Neural progenitor cell (in vitro differentiated cells): ENCODE measurements around the gene CAPG. TPM values are rescaled to one million over a fixed set of nuclear protein-coding genes. Genes with fewer than 3 reads are reported as not detected.
A peak's percentile ranks its signal among the peaks of the same experiment; 100 is the strongest.

Source experiments
- DNase-seq: peaks from one replicate; pipeline ENCODE4 v3.0.0-alpha.2; 2016; ENCODE audit warnings: low spot score
- H2AFZ ChIP-seq: fragments of 200-600 bp; sonication (generic); replicated peaks from 2 replicates; pipeline ENCODE4 v1.6.1; 2016; ENCODE audit warnings: antibody characterized with exemption
- H3F3A ChIP-seq: fragments of 200-600 bp; sonication (generic); 2 replicates; pipeline ENCODE4 v1.6.1; 2016; ENCODE audit warnings: antibody characterized with exemption, low read depth
- H3K27ac ChIP-seq: fragments of 200-600 bp; sonication (generic); 2 replicates; pipeline ENCODE4 v1.5.1; 2016; ENCODE audit warnings: mild to moderate bottlenecking
- H3K27me3 ChIP-seq: fragments of 200-600 bp; sonication (generic); 2 replicates; pipeline ENCODE4 v1.6.1; 2016; ENCODE audit warnings: mild to moderate bottlenecking, moderate library complexity
- H3K36me3 ChIP-seq: fragments of 200-600 bp; sonication (generic); 2 replicates; pipeline ENCODE4 v1.5.1; 2016
- H3K4me1 ChIP-seq: fragments of 200-600 bp; sonication (generic); 2 replicates; pipeline ENCODE4 v1.6.1; 2016; ENCODE audit warnings: mixed run types
- H3K4me2 ChIP-seq: fragments of 200-600 bp; sonication (generic); 2 replicates; pipeline ENCODE4 v1.6.1; 2016
- H3K4me3 ChIP-seq: fragments of 200-600 bp; sonication (generic); 2 replicates; pipeline ENCODE4 v1.5.1; 2016
- H3K79me2 ChIP-seq: fragments of 200-600 bp; sonication (generic); 2 replicates; pipeline ENCODE4 v1.6.1; 2016; ENCODE audit warnings: low read depth
- H3K9ac ChIP-seq: fragments of 200-600 bp; sonication (generic); 2 replicates; pipeline ENCODE4 v1.6.1; 2016
- H3K9me3 ChIP-seq: fragments of 200-600 bp; sonication (generic); 2 replicates; pipeline ENCODE4 v1.5.1; 2016; ENCODE audit warnings: low read depth
- H4K20me1 ChIP-seq: fragments of 200-600 bp; sonication (generic); 2 replicates; pipeline ENCODE4 v1.6.1; 2016; ENCODE audit warnings: low read depth
- H3K27ac Mint-ChIP-seq: 3 replicates; pipeline ENCODE4 v1.8.0; 2021; ENCODE audit warnings: mixed read lengths
- H3K27me3 Mint-ChIP-seq: 2 replicates; pipeline ENCODE4 v1.8.0; 2022; ENCODE audit warnings: low read depth, mild to moderate bottlenecking, inconsistent platforms, moderate library complexity, mixed read lengths; ENCODE audit not compliant: insufficient read depth
- H3K36me3 Mint-ChIP-seq: 3 replicates; pipeline ENCODE4 v1.8.0; 2021; ENCODE audit warnings: mixed read lengths
- H3K4me1 Mint-ChIP-seq: 3 replicates; pipeline ENCODE4 v1.8.0; 2021; ENCODE audit warnings: mixed read lengths
- H3K4me3 Mint-ChIP-seq: 3 replicates; pipeline ENCODE4 v1.8.0; 2021; ENCODE audit warnings: mild to moderate bottlenecking, moderate library complexity, mixed read lengths
- H3K9me3 Mint-ChIP-seq: 3 replicates; pipeline ENCODE4 v1.8.0; 2020; ENCODE audit warnings: mixed read lengths
- EZH2 ChIP-seq: fragments of 200-600 bp; sonication (generic); IDR thresholded peaks from 2 replicates; pipeline ENCODE4 v1.6.1; 2017; ENCODE audit warnings: antibody characterized with exemption, mild to moderate bottlenecking, moderate library complexity
- EZH2phosphoT487 ChIP-seq: fragments of 200-600 bp; sonication (generic); IDR thresholded peaks from 2 replicates; pipeline ENCODE4 v1.6.1; 2017; ENCODE audit warnings: antibody characterized with exemption
- total RNA-seq: library from RNA; depleted of rRNA; stranded (reverse); fragments of >200 nt; gene quantifications from 2 replicates; pipeline ENCODE4 v1.2.3, GENCODE V29; 2015; ENCODE audit warnings: low replicate concordance
- TF ChIP-seq, protein P1 (sequence below): fragments of 200-600 bp; sonication (generic); IDR thresholded peaks from 2 replicates; pipeline ENCODE4 v1.5.1; 2017; ENCODE audit warnings: antibody characterized with exemption, mild to moderate bottlenecking

CAPG gene
- total RNA-seq, 1 donor from 2014 or later: 23.9 TPM

DNA sequence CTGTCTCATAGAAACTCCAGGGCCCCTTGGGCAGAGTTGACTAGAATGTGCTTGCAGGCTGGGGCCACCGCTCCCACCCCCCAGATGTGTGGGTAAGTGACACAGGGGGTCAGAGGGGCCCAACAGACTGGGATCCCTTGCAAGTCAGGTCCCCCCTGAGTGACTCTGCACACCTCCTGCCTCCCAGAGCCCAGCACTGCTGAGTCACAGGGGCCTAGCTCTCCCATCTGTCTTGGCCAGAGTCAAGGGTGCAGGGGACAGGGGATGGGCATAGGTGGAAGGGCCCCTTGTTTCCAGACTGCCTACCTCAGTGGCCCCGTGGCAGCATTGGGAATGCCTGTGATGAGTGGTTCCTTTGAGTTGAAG lies 19.7 kb upstream of the CAPG start:
- H2AFZ ChIP-seq: no peak overlapping the region
- Mint-ChIP-seq H3K36me3 (no peaks in the 10 kb centered on the region), H3K4me1 (peaks cover 49% of the 10 kb centered on the region), H3K4me3 (peak overlapping the region; percentile 27), H3K27ac (peak overlapping the region; percentile 89), H3K27me3 (peaks cover 3% of the 10 kb centered on the region), H3K9me3 (no peaks in the 10 kb centered on the region)
- TF ChIP-seq, protein P1, sequence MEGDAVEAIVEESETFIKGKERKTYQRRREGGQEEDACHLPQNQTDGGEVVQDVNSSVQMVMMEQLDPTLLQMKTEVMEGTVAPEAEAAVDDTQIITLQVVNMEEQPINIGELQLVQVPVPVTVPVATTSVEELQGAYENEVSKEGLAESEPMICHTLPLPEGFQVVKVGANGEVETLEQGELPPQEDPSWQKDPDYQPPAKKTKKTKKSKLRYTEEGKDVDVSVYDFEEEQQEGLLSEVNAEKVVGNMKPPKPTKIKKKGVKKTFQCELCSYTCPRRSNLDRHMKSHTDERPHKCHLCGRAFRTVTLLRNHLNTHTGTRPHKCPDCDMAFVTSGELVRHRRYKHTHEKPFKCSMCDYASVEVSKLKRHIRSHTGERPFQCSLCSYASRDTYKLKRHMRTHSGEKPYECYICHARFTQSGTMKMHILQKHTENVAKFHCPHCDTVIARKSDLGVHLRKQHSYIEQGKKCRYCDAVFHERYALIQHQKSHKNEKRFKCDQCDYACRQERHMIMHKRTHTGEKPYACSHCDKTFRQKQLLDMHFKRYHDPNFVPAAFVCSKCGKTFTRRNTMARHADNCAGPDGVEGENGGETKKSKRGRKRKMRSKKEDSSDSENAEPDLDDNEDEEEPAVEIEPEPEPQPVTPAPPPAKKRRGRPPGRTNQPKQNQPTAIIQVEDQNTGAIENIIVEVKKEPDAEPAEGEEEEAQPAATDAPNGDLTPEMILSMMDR: no peak
- no peak for TF ChIP-seq EZH2phosphoT487
- no peak for TF ChIP-seq EZH2
- no peak for DNase-seq
- H3K9ac ChIP-seq: no peak overlapping the region
- no peak overlapping the region for H3K27ac ChIP-seq
- H4K20me1 ChIP-seq: no peaks in the 10 kb centered on the region
- H3K9me3 ChIP-seq: no peaks in the 10 kb centered on the region
- peaks cover 23% of the 10 kb centered on the region for H3K4me1 ChIP-seq
- H3K27me3 ChIP-seq: no peaks in the 10 kb centered on the region
- H3F3A ChIP-seq: peaks cover 14% of the 10 kb centered on the region
- H3K4me3 ChIP-seq: no peak overlapping the region
- no peaks in the 10 kb centered on the region for H3K36me3 ChIP-seq
- no peaks in the 10 kb centered on the region for H3K79me2 ChIP-seq
- no peak overlapping the region for H3K4me2 ChIP-seq

DNA sequence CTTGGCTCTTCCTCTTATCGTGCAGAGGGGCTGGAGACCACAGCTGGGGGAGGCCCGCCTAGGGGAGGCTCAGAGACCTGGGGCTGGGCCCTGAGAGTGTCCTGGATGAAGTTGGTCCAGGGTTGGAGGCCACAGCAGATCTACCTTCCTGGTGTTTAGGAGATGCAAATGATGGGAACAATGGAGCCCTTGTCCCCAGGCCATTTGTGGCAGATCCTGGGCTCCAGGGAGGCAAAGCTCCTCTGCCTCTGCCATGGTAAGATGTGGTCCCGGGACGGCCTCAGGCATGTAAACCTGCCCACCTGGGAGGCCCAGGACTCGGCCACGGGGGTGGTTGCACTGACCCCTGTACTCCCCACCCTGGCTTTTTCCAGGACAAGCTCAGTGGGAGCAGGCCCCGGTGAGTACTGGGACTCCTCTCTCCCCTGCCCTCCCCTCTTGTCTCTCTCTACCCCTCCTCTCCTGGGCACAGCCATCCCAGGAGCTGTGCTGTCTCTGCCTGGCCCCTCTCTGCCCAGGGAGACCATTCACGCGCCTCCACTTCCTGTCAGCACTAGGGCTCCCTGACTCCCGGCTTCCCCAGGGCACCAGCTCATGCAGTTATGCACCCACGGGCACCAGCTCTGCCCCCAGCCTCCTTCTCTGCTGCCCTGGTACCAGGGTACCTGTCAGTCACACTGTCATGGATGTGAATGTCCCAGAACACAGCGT lies 19.2 kb upstream of the CAPG start:
- H3K27ac ChIP-seq: no peak overlapping the region
- H3K36me3 ChIP-seq: no peaks in the 10 kb centered on the region
- peaks cover 14% of the 10 kb centered on the region for H3F3A ChIP-seq
- H3K27me3 ChIP-seq: no peaks in the 10 kb centered on the region
- peaks cover 23% of the 10 kb centered on the region for H3K4me1 ChIP-seq
- H3K27ac Mint-ChIP-seq: peak overlapping the region; percentile 95
- no peak overlapping the region for H3K4me3 Mint-ChIP-seq
- H4K20me1 ChIP-seq: no peaks in the 10 kb centered on the region
- H3K4me1 Mint-ChIP-seq: peaks cover 47% of the 10 kb centered on the region
- H3K27me3 Mint-ChIP-seq: peaks cover 3% of the 10 kb centered on the region
- H3K9me3 ChIP-seq: no peaks in the 10 kb centered on the region
- H3K36me3 Mint-ChIP-seq: no peaks in the 10 kb centered on the region
- H3K9ac ChIP-seq: no peak overlapping the region
- TF ChIP-seq, protein P1: no peak
- TF ChIP-seq EZH2 (no peak), EZH2phosphoT487 (no peak)
- H2AFZ ChIP-seq: peak overlapping the region; percentile 29
- no peaks in the 10 kb centered on the region for H3K9me3 Mint-ChIP-seq
- no peaks in the 10 kb centered on the region for H3K79me2 ChIP-seq
- H3K4me2 ChIP-seq: no peak overlapping the region
- H3K4me3 ChIP-seq: no peak overlapping the region
- DNase-seq: no peak

DNA sequence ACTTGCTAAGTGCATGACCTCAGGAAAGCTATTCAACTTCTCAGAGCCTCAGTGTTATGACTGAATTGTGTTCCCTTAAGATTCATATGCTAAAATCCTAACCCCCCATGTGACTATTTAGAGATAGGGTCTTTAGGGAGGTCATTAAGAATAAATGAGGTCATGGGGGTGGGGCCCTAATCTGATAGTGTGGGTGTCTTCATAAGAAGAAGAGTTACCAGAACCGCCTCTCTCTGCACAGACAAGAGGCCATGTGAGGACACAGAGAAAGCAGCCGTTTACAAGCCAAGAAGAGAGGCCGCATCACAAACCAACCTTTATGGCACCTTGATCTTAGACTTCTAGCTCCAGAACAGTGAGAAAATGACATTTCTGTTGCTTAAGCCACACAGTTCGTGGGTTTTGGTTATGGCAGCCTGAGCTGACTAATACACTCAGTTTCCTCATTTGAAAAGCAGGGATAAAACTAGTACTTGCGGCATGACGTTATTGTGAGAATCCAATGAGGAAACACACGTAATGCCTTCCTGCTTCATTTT lies 18.2 kb upstream of the CAPG start:
- no peaks in the 10 kb centered on the region for H3K79me2 ChIP-seq
- H2AFZ ChIP-seq: no peak overlapping the region
- no peak overlapping the region for H3K4me3 ChIP-seq
- no peak overlapping the region for H3K4me3 Mint-ChIP-seq
- no peaks in the 10 kb centered on the region for H3K36me3 Mint-ChIP-seq
- no peaks in the 10 kb centered on the region for H3K9me3 ChIP-seq
- TF ChIP-seq EZH2phosphoT487 (no peak), EZH2 (no peak)
- TF ChIP-seq, protein P1: no peak
- H4K20me1 ChIP-seq: no peaks in the 10 kb centered on the region
- H3K27me3 ChIP-seq: no peaks in the 10 kb centered on the region
- no peak for DNase-seq
- no peaks in the 10 kb centered on the region for H3K9me3 Mint-ChIP-seq
- H3K36me3 ChIP-seq: no peaks in the 10 kb centered on the region
- peaks cover 3% of the 10 kb centered on the region for H3K27me3 Mint-ChIP-seq
- no peak overlapping the region for H3K27ac ChIP-seq
- peaks cover 23% of the 10 kb centered on the region for H3K4me1 ChIP-seq
- H3K27ac Mint-ChIP-seq: peak overlapping the region; percentile 95
- no peak overlapping the region for H3K9ac ChIP-seq
- peaks cover 37% of the 10 kb centered on the region for H3K4me1 Mint-ChIP-seq
- no peak overlapping the region for H3K4me2 ChIP-seq
- H3F3A ChIP-seq: peaks cover 14% of the 10 kb centered on the region
